K562 (cell line): ENCODE measurements around the gene SUFU. TPM values are rescaled to one million over a fixed set of nuclear protein-coding genes. Genes with fewer than 3 reads are reported as not detected.

Source experiments
- ARID2 ChIP-seq: fragments of 450-650 bp; IDR thresholded peaks from 2 replicates; pipeline ENCODE4 v1.6.1; 2017; ENCODE audit warnings: antibody characterized with exemption, mild to moderate bottlenecking
- ARID4B ChIP-seq: sonication (generic); formaldehyde crosslinking; IDR thresholded peaks from 2 replicates; pipeline ENCODE4 v1.8.0; 2022; ENCODE audit warnings: mild to moderate bottlenecking, missing genetic modification reagents
- CEBPG ChIP-seq, 3 experiments: fragments of 200-800 bp in 1 of 3; sonication (Bioruptor generic) in 1 of 3; sonication (generic) in 1 of 3; formaldehyde crosslinking in 1 of 3; IDR thresholded peaks in 2 of 3; conservative IDR thresholded peaks in 1 of 3; 2 replicates each; pipeline versions ENCODE4 v1.6.1 to v1.8.0; 2016 to 2022; ENCODE audit warnings: missing compliant biosample characterization in 2 of 3, missing genetic modification characterization in 2 of 3, mild to moderate bottlenecking in 1 of 3, missing genetic modification reagents in 1 of 3
- E4F1 ChIP-seq: fragments of 250-450 bp; sonication (Bioruptor Pico); IDR thresholded peaks from 2 replicates; pipeline ENCODE4 v1.5.0; 2021; ENCODE audit warnings: mild to moderate bottlenecking, borderline replicate concordance
- FOXP1 ChIP-seq: sonication (generic); formaldehyde crosslinking; IDR thresholded peaks from 2 replicates; pipeline ENCODE4 v1.8.0; 2022; ENCODE audit warnings: mild to moderate bottlenecking, missing genetic modification reagents
- HEY1 ChIP-seq: fragments of 250-450 bp; sonication (Bioruptor Pico); IDR thresholded peaks from 2 replicates; pipeline ENCODE4 v1.5.0; 2020; ENCODE audit warnings: mild to moderate bottlenecking, moderate library complexity, borderline replicate concordance
- IFI16 ChIP-seq: fragments of 250-450 bp; sonication (Bioruptor Pico); IDR thresholded peaks from 2 replicates; pipeline ENCODE4 v2.1.2; 2022; ENCODE audit warnings: mild to moderate bottlenecking, inconsistent platforms
- KLF13 ChIP-seq: fragments of 450-650 bp; IDR thresholded peaks from 2 replicates; pipeline ENCODE4 v1.6.1; 2016; ENCODE audit warnings: missing genetic modification characterization, low read depth, mild to moderate bottlenecking, missing compliant biosample characterization, moderate library complexity, borderline replicate concordance
- KLF6 ChIP-seq: fragments of 250-450 bp; sonication (Bioruptor Pico); IDR thresholded peaks from 2 replicates; pipeline ENCODE4 v1.4.0; 2020; ENCODE audit warnings: mild to moderate bottlenecking, moderate library complexity, borderline replicate concordance
- MLX ChIP-seq, 2 experiments: fragments of 450-650 bp in 1 of 2; sonication (generic) in 1 of 2; formaldehyde crosslinking; conservative IDR thresholded peaks; 2 replicates each; pipeline versions ENCODE4 v1.4.0 to v1.8.1; 2020 to 2022; ENCODE audit warnings: mild to moderate bottlenecking in 1 of 2, missing genetic modification reagents in 1 of 2
- MTA3 ChIP-seq: fragments of 450-650 bp; formaldehyde crosslinking; IDR thresholded peaks from 2 replicates; pipeline ENCODE4 v1.6.1; 2017; ENCODE audit warnings: mild to moderate bottlenecking, borderline replicate concordance
- RAD21 ChIP-seq, 2 experiments: fragments of 250-450 bp in 1 of 2; fragments of 450-650 bp in 1 of 2; sonication (Bioruptor Pico) in 1 of 2; formaldehyde crosslinking in 1 of 2; IDR thresholded peaks in 1 of 2; conservative IDR thresholded peaks in 1 of 2; 2 replicates each; pipeline versions ENCODE4 v1.4.0 to v1.8.0; 2020 to 2022; ENCODE audit warnings: mild to moderate bottlenecking in 2 of 2, moderate library complexity in 1 of 2
- RFX5 ChIP-seq: IDR thresholded peaks from 2 replicates; pipeline ENCODE4 v1.6.1; 2011; ENCODE audit warnings: low read depth, mild to moderate bottlenecking, improper control_type of control experiment, low read length
- SIN3B ChIP-seq: fragments of 450-650 bp; IDR thresholded peaks from 2 replicates; pipeline ENCODE4 v1.6.1; 2017; ENCODE audit warnings: low read depth, mild to moderate bottlenecking, moderate library complexity
- TCF7L2 ChIP-seq: fragments of 150-350 bp; IDR thresholded peaks from 2 replicates; pipeline ENCODE4 v1.6.1; 2016; ENCODE audit warnings: low read depth, mild to moderate bottlenecking, low read length, moderate library complexity
- ZEB2 ChIP-seq: fragments of 450-650 bp; IDR thresholded peaks from 2 replicates; pipeline ENCODE4 v1.6.1; 2016
- ZNF134 ChIP-seq: fragments of 250-450 bp; sonication (Bioruptor Pico); conservative IDR thresholded peaks from 2 replicates; pipeline ENCODE4 v1.4.0; 2020
- ZNF224 ChIP-seq: sonication (generic); formaldehyde crosslinking; IDR thresholded peaks from 2 replicates; pipeline ENCODE4 v1.8.0; 2022; ENCODE audit warnings: mild to moderate bottlenecking, missing genetic modification reagents
- ZNF263 ChIP-seq: sonication (generic); formaldehyde crosslinking; IDR thresholded peaks from 2 replicates; pipeline ENCODE4 v1.8.0; 2022; ENCODE audit warnings: mild to moderate bottlenecking, missing genetic modification reagents, borderline replicate concordance
- ZNF445 ChIP-seq: fragments of 250-450 bp; sonication (Bioruptor Pico); IDR thresholded peaks from 2 replicates; pipeline ENCODE4 v1.4.0; 2020; ENCODE audit warnings: low read depth, mild to moderate bottlenecking, moderate library complexity
- polyA plus RNA-seq, 8 experiments: library from polyadenylated mRNA; depleted of rRNA in 4 of 8; stranded (reverse) in 5 of 8; unstranded in 3 of 8; fragments of >200 nt; fragmentation: Nextera tagmentation in 2 of 8; fragmentation: Illumina TruSeq in 1 of 8; extraction: Ambion mirVana in 2 of 8; extraction: Trizol in 1 of 8; gene quantifications; 2 replicates each; pipeline versions ENCODE4 v1.2.1 to v1.2.3, GENCODE V29; 2011 to 2014; ENCODE audit warnings: inconsistent platforms in 1 of 8, missing spikeins in 1 of 8
- total RNA-seq, 7 experiments: library from RNA; depleted of rRNA in 6 of 7; stranded (reverse); fragments of >200 nt in 6 of 7; fragmentation: Illumina TruSeq in 2 of 7; extraction: Trizol in 2 of 7; gene quantifications; 2 replicates each; pipeline versions ENCODE4 v1.2.1 to v1.2.3, GENCODE V29; 2011 to 2021; ENCODE audit warnings: low replicate concordance in 1 of 7

Gene SUFU
- total and polyA plus RNA-seq, 9 of the 15 experiments (the other 6 are each of a cell fraction or from before 2014, with no cell fraction given), result 0.59 to 6.3 (median 0.82) TPM

GRCh38 chr10:102644646-102645387, 141.0 kb downstream of the SUFU start (continued):
- TF ChIP-seq MLX (CRISPR knock-in tag; conservative IDR thresholded peaks at IDR 0.05) (no peak), KLF13 (tag) (no peak), FOXP1 (peak; percentile 32; the same call in 1 of the 2 replicates), ZNF134 (CRISPR knock-in tag) (no peak), ZNF224 (no peak), ZNF445 (CRISPR knock-in tag) (no peak), CEBPG (CRISPR knock-in tag; IDR thresholded peaks at IDR 0.05) (no peak), CEBPG (tag; conservative IDR thresholded peaks at IDR 0.05 in 1 of 2, IDR thresholded peaks at IDR 0.05 in 1 of 2) (no peak), RAD21 (CRISPR knock-in tag; conservative IDR thresholded peaks at IDR 0.05 in 1 of 2, IDR thresholded peaks at IDR 0.05 in 1 of 2) (peak in 1 of 2 experiments; percentile 31; a peak in 3 of 4 replicates), ARID2 (no peak), ARID4B (CRISPR knock-in tag) (peak; percentile 61), RFX5 (no peak), ZNF263 (no peak), IFI16 (CRISPR knock-in tag) (no peak), E4F1 (no peak), SIN3B (no peak), ZEB2 (no peak), TCF7L2 (no peak), HEY1 (no peak), MTA3 (no peak), KLF6 (CRISPR knock-in tag) (no peak)
